ENCODE results near the gene SLC24A3. TPM values are rescaled to one million over a fixed set of nuclear protein-coding genes. Genes with fewer than 3 reads are reported as not detected.

Gene SLC24A3
- polyA plus RNA-seq, 12 donors = 10.9 to 35.4 (median 21.7) TPM; not detected in 1

DNA sequence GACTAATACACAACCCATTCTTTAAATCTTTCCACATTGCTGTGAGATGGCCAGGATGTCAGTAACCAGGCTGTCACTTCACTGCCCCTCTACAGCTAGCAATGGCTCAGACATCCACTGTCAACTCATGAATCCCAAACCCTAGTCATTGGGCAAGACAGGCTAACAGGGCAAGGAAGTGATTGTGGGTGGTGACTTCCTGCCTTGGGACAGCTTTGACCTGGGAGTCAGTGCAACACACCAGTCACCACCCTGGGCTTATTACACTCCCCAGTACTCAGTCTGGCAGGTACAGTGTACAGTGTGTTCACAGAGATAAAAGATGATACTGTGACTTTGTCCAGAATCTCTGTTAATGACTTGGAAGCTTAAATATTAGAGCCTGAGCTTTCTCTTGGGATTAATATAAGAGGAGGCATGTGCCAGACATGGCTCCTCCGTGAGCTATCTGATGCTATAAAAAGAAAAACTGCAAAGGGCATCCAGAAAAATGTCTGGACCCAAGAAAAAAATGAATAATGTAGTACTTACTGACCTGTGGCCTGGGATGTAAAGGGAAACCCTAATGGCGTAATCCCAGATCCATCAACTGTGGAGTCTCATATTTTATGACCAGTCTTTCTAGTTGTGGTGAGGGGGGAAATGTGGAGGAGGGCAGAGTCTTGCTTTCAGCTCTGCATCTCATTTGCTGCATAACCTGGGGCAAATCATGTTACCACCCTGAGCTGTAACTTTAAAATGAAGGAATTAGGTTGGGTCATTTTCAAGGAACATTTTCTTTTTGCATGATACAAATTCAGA is 244.4 kb downstream of the SLC24A3 start:
- no peak for DNase-seq

DNA sequence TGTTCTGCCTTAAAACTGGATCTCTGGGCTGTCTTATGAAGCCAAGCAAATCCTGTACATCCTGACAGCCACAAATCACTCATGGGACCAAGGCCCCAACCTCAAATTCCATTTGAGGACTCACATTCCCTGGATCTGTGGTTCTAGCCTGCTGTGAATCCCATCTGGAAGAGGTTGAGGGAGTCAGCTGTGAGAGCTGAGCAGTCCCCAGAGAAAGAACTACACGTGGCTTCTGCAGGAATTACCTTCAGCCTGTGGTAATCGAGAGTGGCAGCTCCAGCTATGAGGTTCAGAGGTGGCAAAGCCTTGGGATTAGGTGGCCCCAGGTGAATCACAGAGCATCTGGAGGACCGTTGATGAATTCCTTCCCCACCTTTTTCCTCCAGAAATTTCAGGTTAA is 245.2 kb downstream of the SLC24A3 start:
- no peak for DNase-seq

DNA sequence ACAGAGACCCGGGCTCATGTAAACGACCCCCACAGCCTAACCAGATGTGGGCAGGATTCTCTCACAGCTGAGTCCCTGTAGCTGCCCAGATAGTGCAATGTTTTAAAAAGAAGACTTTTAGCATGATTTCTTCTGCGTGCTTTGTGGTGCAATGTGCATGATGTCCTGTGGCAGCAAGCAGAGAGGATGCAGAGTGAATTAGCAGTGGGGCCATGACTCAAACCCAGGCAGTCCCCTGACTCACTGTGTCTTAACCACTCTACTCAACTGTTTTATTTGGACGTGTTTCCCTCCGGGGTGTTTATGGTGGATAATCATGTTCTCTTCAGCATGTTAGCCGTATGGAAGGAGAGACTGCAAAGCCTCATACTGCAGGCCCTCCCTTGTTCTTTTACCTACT is 247.9 kb downstream of the SLC24A3 start:
- DNase-seq = no peak

DNA sequence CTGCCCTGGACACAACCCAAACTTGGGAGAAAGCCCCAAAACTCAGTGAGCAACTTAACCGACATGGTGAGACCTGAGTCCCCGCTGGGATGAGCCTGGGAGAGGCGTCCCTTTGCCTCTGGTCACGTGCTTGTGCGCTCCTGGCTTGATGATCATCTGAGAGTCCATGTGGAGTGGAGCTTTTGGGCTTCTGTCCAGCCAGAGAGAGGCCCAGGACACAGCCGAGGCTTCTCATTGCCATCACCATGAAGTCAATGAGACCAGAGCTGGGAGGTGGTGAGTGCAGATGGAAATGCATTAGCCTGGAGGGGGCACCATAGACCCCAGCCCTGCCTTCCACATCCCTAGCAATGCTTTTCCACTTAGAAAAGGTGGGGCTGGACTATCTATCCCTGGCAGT is 250.0 kb downstream of the SLC24A3 start:
- no peak for DNase-seq

DNA sequence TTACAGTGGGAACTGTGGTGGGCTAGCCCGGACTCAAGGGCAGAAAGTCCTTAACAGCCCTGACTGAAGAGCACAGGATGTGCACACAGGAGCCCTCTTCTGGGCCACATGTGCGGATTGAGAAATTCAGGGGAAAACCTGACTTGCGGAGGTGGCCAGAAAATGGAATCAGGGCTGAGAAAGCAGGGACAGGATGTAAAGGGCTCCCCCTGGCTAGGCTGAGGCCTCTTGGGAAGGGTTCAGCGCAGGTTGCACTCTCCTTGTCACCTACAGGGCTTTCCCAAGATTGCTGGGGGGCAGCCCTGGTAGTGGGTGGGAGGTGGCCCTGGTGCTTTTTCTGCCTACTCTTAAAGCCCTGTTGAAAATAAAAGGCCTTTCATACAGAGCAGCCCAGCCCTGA is 251.2 kb downstream of the SLC24A3 start:
- DNase-seq = no peak

DNA sequence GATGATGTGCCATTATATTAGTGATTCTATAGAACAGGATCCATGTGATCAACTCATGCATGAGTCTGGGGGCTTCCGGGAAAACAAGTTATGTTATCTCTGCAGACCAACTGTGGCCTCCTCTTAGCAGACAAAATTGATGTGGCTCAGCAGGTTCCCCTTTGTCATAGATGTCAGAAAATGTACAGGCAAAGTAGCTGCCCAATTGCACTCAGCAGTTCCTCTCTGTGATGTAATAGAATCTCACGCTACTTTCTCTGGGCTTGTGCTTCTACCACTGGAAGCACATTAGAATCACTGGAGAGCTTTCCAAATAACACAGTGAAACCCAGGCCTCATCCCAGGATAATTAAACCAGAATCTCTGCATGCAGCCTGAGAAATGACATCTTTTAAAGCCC is 253.1 kb downstream of the SLC24A3 start:
- DNase-seq = no peak

DNA sequence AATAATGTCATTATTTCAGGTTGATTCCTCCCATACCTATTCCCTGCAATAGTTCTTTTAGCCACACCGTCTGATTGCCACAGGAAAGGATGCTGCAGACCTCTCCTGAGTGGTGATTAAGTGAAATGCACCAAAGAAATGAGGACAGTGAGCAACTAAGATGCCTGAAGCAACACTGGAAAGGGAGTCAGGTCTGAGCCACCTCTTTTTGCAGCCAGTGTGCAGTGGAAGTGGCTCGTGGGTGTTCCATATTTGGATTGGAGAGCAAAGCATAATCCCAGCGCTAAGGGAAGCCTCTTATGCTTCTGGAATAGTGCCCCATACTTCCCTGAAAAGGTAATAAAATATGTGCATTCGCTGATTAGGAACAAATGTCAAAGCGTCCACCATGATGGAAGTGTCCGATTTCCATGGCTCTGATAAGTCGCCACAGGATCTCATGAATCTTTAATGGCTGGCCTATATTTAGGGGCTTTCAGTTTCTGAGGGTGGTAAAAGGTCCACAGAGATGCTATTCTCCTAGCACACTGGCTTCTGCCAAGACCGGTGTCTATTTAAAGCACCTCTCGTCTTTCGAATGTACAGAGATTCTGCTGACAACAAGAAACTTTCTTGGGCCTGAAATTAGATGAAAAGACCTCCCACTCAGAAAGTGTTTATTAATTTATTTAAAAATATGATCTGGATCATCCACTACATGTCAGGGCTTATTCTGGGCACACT is 253.9 kb downstream of the SLC24A3 start:
- DNase-seq = no peak

DNA sequence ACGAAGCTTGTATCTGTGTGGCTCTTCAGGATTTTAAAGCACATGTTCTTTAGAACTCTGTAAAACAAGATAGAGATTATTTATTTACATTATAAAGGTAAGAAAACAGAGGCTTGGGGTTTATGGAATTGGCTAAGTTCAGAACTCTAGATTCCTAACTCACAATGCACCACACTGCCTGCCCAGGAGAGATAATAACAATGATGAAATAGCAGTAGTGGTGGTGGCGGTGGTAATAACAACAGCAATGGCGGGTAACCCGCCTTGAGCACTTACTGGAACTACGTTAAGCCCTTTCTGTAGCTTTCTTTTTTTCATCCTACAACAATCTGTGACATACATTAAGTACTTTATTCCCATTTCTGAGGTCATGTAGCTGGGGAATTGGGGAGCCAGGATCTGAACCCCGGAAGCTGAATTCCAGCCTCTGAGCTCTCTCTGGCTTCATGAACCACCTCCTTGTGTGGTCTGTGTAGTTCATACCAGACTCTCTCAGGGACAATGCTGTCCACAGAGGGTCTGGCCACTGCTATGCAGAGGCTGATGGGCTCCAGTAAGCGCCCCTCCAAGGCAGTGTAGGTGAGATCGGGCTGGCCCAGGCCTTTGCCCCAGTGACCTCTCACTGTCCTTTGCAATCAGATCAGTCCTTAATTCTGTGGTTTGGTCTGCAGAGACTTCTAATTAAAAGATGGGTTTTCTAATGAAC is 260.9 kb downstream of the SLC24A3 start:
- no peak for DNase-seq

DNA sequence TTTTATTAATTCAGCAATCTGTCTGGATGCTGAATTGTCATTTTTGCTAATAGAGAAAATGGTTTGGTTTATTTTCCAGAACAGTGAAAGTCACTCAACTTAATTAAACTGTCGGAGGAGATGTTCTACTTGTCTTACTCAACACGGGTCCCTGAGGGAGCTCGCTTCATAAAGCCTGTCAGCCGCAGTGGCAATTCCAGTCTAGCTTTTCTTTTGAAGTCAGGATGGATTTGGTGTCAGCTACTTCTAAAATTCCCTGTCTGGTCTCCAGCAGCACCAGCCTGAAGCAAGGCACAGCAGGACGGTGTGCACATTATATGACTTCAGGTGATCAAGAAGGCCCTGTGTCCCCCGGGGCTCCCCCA is 261.5 kb downstream of the SLC24A3 start:
- no peak for DNase-seq

DNA sequence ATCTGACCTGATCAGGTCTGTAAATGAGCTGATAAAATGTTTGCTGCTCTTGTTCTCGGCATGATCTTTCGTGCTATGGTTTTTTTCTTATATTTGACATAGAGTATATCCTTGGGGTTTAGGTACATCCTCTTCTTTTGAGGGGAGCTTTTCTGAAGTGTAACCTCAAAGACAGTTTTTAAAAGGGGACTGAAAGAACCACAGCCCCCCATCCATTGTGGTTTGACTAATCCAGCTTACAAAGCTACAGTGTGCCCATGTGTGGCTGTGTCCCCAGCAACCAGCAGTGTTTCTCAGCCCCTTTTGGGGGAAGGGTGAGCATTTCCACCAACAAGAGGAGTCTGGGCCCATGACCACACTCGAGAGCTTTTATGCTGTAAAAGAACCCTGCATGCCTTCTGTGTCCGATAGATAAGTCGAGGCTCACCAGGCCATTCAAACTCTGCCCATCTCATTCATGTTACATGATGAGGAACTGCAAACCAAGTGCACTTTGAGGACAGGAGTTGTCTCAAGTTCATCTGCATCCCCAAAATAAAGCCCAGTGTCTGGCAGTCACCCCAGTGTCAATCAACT is 266.0 kb downstream of the SLC24A3 start:
- DNase-seq = no peak

DNA sequence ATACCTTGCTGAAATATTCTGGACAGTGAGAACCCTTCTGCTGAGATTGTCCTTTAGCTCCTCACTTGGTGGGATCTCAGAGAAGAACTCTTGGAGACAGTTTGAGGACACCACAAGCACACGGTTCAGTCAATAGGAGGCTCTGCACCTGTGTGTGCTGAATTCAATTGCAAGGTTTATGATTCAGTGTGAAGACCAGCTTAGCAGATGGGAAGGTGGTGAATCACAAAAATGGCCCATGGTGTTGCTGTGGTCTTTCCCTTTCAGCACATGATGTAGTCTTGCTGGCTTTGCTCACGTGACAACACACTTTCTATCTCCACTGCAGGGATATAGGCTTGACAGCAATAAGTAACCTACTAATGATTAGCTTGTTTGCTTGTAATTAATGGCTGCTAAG is 270.3 kb downstream of the SLC24A3 start:
- DNase-seq = no peak

DNA sequence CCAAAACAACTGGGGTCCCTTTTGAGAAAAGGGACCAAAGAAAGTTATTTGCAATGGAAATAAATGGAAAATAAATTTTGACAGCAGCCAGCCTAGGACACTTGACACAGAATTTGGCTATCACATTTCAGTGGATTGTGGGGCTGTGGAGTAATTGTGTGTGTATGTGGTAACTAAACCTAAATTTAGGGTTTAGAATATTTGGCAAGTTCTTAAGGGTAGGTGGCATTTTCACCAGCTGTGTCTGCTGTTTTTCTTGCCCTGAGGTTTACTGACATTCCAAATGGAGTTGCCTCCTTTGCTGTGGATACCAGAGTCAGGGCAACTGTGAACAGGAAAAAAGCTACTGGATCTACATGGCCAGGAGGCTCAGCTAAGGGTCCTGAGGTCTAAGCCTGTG is 270.9 kb downstream of the SLC24A3 start:
- DNase-seq = no peak

DNA sequence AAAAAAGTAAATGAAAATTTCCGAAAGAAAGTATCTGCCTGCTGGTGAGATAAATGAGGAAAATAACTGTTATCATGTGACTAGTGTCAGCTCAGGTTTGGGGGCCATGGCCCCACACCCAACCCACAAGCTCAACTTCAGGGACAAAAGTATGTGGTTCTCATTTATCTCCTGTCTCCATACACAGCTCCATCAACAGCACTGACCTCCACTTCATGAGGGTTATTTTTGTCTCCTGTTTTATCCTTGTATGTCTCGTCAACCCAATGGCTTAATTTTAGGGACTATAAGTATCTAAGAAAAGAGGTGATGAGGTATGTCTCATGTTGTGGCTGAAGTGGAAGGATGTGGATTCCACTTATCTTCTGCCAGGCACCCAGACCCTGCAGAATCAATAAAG is 274.0 kb downstream of the SLC24A3 start:
- no peak for DNase-seq

DNA sequence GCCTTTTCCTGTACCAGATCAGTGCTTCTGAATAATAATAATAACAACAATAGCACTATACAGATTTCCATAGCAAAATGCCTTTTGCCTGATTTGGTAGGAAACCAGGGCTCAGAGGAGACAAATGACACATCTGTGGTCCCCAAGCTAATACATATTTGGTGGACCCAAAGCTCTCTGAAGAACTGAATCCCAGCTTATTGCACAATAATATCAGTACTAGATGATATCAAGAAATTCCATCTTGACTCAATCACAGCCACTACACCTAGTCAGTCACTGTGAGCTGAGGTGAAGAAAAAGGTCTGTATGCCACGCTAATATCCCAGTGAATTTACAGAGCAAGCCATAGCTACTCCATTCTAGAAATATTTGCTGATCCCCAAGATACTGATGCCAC is 275.0 kb downstream of the SLC24A3 start:
- DNase-seq = no peak

DNA sequence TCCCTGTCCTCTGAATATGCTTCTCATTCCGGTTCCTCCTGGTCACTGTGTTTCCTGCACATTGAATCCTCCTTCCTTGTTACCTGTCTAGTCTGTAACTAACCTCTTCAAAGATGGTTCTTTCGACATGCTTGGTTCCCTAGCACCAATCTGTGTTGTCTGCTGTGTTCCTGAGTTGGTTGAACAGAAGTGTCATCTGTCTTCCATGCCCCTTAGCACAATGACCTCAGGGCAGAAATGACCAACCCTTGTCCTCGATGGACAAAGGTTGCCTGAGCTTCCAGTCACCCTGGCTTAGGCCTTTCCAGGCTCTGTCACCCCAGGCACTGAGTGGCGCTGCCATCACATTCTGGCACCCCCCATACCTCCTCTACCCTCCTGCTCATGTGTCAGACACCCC is 278.8 kb downstream of the SLC24A3 start:
- DNase-seq = no peak

DNA sequence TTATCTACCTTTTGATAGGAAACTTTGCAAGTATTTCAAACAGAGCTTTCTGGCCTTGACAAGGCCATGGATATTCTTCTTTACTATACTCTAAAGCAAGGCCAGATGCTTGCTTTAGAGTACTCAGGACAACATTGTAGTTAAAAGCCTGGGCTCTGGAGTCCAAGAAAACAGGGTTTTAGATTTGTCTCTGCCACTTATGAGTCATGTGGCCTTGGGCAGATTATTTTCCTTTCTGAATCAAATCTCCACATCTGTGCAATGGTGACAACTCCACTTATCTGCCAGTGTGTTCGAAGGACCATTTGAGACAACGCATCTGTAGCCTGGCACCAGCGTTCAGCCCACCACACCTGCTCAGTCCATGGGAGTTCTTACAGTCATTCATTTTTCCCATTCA is 279.7 kb downstream of the SLC24A3 start:
- DNase-seq = no peak

DNA sequence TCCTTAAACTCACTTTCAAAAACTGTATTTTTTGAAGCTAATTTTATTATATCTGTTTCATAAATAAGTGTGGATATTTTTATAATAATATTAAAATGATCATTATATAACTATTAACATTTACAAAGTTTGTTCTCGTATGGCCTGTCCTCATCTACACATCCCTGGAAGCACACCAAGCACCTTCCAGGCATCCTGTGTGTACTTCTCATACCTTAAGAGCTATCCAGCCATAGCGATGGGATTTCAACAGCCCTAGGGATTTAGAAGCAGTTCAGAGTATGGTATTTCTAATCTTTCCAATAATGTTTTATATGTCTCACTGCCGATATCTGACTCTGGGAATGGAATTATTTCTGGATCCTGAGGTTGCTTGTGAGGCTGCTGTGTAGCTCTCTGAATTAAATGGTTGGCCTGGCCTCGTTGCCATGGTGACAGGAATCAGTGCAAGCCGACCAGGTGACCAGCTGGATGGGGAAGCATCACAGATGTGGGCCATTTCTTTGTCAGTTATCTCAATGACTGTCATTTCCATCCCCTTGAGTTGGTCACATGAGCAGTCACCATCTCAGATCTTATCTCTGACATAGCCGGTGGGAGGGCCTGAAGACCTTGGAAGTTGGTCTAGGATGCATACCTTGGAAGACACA is 280.4 kb downstream of the SLC24A3 start:
- no peak for DNase-seq

DNA sequence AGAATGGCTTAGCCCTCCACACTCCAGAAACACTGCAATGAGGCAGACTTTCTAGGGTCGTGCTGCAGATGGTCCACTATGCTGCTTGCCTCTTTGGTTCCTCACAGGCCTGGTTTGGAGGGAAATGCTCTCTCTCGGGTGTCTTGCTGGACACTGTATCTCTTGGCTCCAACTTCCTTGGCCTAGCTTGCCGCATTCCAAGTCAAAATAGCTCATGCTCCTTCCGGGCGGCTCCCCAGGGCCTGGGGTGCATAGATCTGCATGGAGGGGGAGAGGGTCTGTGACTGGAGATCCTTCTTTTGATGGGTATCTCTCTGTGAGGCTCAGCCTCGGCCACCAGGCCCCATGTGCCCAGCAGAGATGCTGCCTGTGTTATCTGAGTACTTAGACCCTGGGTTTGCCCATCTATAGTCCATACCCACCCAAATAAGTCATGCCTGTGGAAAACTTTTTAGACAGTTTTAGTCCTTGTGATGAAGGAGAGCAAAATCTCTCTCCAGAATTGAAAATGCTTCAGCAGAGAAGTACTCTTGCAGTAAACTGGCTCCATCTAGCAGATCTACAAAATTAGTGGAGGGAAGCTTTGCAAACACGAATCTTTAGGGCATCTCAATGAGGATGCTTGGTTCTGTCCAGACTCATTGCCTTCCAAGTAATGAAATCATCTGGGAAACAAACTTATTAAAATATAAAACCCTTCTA is 281.5 kb downstream of the SLC24A3 start:
- no peak for DNase-seq

DNA sequence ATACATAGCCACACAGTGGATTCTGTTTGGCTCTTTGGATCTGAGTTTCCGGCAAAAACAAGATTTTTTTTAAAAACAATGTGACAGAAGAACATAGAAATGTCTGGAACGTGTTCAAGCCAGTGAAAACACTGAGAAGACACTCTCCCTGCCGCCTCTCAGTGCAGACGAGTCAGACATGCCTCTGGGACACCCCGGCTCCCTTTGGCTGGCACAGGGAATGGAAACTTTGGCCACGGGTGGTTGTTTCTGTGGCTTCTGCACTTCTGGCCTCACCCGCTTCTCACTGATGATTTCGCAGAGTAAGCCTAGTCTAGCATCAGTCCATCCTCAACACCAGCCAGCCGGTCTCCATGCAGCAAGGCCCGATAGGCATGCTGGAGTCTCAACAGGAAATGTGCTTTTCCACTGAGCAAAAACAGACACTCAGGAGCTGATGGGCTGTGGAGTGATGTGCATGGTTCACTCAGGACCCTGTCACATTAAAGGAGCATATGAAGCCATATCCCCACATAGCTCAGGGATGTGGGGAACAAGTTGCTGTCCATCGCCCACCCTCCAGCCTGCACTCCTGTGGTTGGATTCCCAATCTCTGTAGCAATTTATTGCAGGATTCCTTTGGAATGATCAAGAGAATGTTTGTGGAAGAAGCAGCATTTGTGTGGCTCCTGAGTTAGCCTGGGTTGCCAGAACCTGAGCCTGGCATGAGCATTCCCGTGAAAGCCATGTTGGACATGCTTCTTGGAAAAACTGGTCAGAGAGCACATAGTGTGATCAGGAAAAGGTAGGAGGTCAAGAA is 283.7 kb downstream of the SLC24A3 start:
- no peak for DNase-seq

DNA sequence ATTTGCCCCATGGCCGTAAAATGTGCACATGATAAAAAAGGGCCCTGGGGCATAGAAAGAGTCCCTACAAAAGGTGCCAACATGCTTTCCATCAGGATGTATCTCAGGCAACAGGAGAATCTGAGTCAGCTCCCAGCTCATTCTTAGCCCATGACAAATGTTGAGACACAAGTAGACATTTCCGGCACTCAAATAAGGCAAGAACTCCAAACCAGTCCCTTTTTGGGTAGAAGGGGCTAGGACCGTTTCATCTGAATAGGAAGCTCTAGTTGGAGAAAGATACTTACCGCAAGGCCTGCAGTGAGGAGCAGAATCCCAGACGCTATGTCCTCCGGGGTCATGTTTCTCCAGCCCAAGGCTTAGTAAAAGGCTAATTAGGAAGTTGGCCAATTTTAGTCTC is 284.6 kb downstream of the SLC24A3 start:
- DNase-seq = no peak

DNA sequence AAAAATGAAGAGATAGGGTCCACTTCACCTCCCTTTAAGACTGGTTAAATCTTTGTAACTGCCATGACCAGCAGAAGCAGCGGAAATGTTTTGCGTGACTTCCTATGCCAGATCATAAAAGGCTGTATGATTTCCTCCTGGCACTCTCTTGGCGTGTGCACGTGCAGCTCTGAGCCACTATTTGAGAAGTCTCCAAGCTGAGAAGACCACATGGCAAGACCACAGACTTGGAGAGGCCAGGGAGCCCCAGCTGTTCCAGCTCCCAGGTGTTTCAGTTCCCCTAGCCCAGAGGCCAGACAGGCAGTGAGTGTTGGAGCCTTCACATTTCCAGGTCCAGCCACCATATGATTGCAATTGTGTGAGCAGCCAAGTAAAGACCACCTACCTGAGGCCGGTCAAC is 286.3 kb downstream of the SLC24A3 start:
- no peak for DNase-seq
